ENCODE measurements around the gene PHACTR4. TPM values are rescaled to one million over a fixed set of nuclear protein-coding genes. Genes with fewer than 3 reads are reported as not detected.
A peak's percentile ranks its signal among the peaks of the same experiment; 100 is the strongest.

PHACTR4 gene
- total RNA-seq = 7.3 and 10.0 TPM in 2 replicates

DNA sequence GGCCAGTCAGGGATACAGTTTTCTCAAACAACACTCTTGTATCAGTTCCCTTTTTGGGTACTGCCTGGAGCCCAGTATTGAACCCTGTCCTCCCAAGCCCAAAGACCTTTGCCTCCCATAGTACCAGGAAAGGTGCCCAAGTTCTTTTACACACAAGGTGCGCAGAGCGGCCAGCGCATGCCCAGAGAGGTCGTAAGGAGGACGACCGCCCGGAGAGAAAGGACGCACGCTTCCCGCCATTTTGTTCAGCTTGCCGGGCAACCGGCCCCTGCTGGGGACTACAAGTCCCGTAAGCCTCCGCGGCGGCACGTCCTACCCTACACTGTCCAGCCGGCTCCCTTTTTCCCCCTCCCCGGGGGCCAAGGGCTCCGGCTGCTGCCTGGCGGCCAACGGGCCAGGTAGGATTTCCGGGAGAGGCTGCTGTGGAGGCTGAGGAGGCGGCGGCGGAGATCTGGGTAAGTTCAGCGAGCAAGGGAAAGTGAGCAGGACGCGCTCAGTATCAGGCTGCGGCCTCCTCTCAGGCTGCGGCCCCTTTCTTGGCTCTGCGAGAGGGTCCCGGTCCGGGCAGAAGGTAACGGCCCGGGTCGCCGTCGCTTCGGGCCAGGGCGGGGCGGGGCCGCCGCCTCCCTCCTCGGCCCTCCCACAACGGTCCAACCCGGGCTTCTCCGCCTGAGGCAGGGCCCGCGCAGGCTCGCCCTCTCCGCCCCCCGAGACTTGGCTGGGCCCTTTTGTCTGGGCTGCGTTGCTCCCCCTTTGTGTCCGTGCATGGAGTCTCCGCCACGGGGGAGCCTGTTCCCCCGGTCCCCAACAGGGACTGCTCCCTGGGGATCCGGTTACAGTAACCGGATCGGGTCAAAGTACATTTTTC, at the start of gene PHACTR4:
Gene PHACTR4, plus strand, starts transcription at position 370 of the 868 bp plus-strand sequence. CDS start 37,708 bp downstream, outside the sequence.

GRCh38 chr1:28505406-28506187, 136.1 kb downstream of the PHACTR4 start, which contains the start of gene RCC1:
Gene RCC1 (plus strand): TSS chr1:28506043. CDS start chr1:28529867, 23,824 bp downstream.

Small RNA genes lying within 50 kb of the gene (small RNA-seq; reads per million reads assigned to genes)
- gene RF00019 (not detected), gene RNU6ATAC27P (0.11 reads per million), gene SNORA73A (not detected), gene SNORA73B (8,300 reads per million, percentile 100 among the genes with 10 or more reads in this experiment)

Other genes starting within 250 kb of the PHACTR4 start
- not detected in 2 replicates for gene PTAFR, start 193.1 kb upstream of the PHACTR4 start, total RNA-seq
- gene DNAJC8, start 136.7 kb upstream of the PHACTR4 start, total RNA-seq = 53.4 and 53.6 TPM in 2 replicates
- 57.5 and 86.3 TPM in 2 replicates for gene ATP5IF1, start 133.6 kb upstream of the PHACTR4 start, total RNA-seq
- 17.2 and 19.1 TPM in 2 replicates for gene SESN2, start 110.2 kb upstream of the PHACTR4 start, total RNA-seq
- gene MED18, start 40.7 kb upstream of the PHACTR4 start, total RNA-seq = 14.0 and 17.2 TPM in 2 replicates
- gene RCC1, start 136.3 kb downstream of the PHACTR4 start, total RNA-seq = 59.2 and 76.8 TPM in 2 replicates
- 29.9 and 32.3 TPM in 2 replicates for gene TRNAU1AP, start 183.3 kb downstream of the PHACTR4 start, total RNA-seq
- 3.3 and 8.5 TPM in 2 replicates for gene RAB42, start 222.5 kb downstream of the PHACTR4 start, total RNA-seq

Data from subcutaneous preadipocyte (primary cell).